BLaER1 treated with 17β-estradiol and CSF1 and Interleukin-3, amounts not matched to agents 10 nM and 100 nM (cell line): ENCODE results near the gene E2F1.

Source experiments
- H3K27ac ChIP-seq, 11 experiments: shearing (Covaris generic); formaldehyde crosslinking; 2 replicates each; pipeline ENCODE4 v1.8.1; 2022
- H3K27me3 ChIP-seq, 11 experiments: shearing (Covaris generic); formaldehyde crosslinking; 2 replicates each; pipeline ENCODE4 v1.8.1; 2022
- H3K36me3 ChIP-seq, 11 experiments: shearing (Covaris generic); formaldehyde crosslinking; 2 replicates each; pipeline ENCODE4 v1.8.1; 2022
- H3K4me1 ChIP-seq, 10 experiments: shearing (Covaris generic); formaldehyde crosslinking; 2 replicates each; pipeline ENCODE4 v1.8.1; 2022
- H3K4me2 ChIP-seq, 11 experiments: shearing (Covaris generic); formaldehyde crosslinking; 2 replicates each; pipeline ENCODE4 v1.8.1; 2022
- H3K4me3 ChIP-seq, 10 experiments: shearing (Covaris generic); formaldehyde crosslinking; 2 replicates each; pipeline ENCODE4 v1.8.1; 2022
- H3K9ac ChIP-seq, 11 experiments: shearing (Covaris generic); formaldehyde crosslinking; 2 replicates each; pipeline ENCODE4 v1.8.1; 2022
- H3K9me3 ChIP-seq, 11 experiments: shearing (Covaris generic); formaldehyde crosslinking; replicated peaks in 1 of 11; 2 replicates each; pipeline ENCODE4 v1.8.1; 2022
- H4K20me1 ChIP-seq, 11 experiments: shearing (Covaris generic); formaldehyde crosslinking; 2 replicates each; pipeline ENCODE4 v1.8.1; 2022
- Cebpa-rat ChIP-seq, 11 experiments: shearing (Covaris generic); IDR thresholded peaks; 2 replicates each; pipeline ENCODE4 v1.8.1; 2022

E2F1 gene

DNA sequence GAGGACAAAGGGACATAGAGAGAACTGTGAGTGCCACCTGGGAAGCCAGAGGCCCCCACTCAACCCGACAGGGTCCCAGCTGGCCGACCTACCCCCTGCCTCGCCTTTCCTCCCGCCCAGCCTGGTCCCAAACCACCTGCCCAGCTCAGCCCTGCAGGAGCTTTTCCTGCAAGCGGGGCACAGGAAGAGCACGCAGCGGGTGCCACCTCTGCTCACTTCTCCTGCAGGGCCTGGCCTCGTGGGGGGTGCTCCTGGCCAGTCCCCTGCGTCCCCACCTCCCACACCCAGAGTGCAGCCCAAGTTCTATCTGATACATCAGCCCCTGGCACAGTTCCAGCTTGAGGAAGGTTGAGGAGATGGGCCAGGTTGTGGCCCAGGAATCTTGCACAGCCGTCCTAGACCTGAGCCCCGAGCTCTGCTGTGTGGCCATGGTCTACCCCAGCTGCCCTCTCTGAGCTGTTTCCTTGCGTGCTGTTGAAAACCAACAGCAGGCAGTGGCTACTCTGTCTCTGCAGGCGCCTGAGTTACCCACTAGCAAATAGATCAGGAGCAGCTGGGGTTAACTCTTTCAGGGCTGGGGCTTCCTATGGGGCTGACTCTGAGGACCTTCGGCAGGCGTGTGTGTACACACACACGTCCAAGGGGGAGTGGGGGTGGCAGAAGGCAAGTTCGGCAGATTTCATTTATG, 13.6 kb downstream of the E2F1 start:
- Histone ChIP-seq H3K4me2 (peak overlapping the region; percentile 88 to 99 (median 96)), H3K27me3 (no peaks in the 10 kb centered on the region), H3K4me3 (peak overlapping the region; percentile 58 to 77 (median 66); a peak in 16 of 20 replicates), H3K9me3 (no peaks in the 10 kb centered on the region), H3K27ac (peak overlapping the region in 5 of 11 experiments; percentile 49 to 78 (median 66); a peak in 5 of 22 replicates), H4K20me1 (peaks cover 0 to 75% (median 39%) of the 10 kb centered on the region in 11 experiments; a peak in 17 of 22 replicates), H3K9ac (peak overlapping the region; percentile 72 to 83 (median 80); a peak in 19 of 22 replicates), H3K36me3 (peaks cover 0 to 31% (median 19%) of the 10 kb centered on the region in 11 experiments; a peak in 17 of 22 replicates), H3K4me1 (peaks cover 63 to 80% (median 72%) of the 10 kb centered on the region in 10 experiments)
- no peak for TF ChIP-seq Cebpa-rat (IDR thresholded peaks at IDR 0.05)

- Histone ChIP-seq H3K27me3 (no peaks in the 10 kb centered on the region), H3K36me3 (peaks cover 0 to 23% (median 11%) of the 10 kb centered on the region in 11 experiments; a peak in 16 of 22 replicates), H3K9me3 (no peaks in the 10 kb centered on the region), H3K27ac (no peak overlapping the region), H3K4me3 (peak overlapping the region in 4 of 10 experiments; percentile 58 to 70 (median 67); a peak in 1 of 20 replicates), H4K20me1 (peaks cover 0 to 69% (median 33%) of the 10 kb centered on the region in 11 experiments; a peak in 17 of 22 replicates), H3K4me1 (peaks cover 70 to 88% (median 80%) of the 10 kb centered on the region in 10 experiments), H3K9ac (peak overlapping the region in 7 of 11 experiments; percentile 25 to 83 (median 81); a peak in 5 of 22 replicates), H3K4me2 (peak overlapping the region; percentile 88 to 99 (median 96))
- TF ChIP-seq Cebpa-rat (IDR thresholded peaks at IDR 0.05), result no peak
These were observed 14.5 kb downstream of the E2F1 start for GRCh38 chr20:33671573-33672288.

DNA sequence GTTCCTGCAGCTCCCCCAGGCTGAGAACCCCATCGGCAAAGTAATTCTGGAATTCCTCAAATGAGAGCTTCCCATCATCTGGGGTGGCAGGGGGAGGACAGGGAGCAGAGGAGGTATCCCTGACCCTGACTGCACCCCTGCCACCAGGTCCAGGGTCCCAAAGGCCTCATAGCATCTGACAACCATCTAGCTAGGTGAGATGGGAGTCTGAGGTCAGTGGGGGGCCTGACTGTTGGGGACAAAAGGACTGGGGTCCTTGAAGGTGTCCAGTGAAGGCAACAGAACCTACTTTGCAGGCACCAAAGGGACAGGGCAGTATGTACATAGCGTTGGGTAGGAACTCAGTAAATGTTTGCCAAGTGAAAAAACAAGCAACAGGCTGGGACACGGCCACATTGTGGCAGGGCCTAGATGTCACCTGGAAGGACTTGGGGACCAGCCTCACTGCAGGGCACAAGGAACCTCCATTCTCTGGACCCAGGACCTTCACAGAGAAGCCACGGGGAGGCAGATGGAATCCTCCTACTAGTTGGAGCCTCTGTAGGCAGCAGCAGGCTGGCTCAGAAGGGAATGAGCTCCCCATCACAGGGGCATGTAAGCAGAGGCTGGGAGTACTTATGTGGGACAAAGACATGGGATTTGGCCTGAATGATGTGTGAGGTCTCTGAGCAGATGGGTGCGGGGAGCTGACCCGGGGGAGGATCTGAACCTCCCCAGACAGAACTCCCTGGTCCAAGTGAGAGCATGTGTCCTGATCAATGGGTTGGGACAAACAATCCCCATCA, 15.3 kb downstream of the E2F1 start:
- no peak overlapping the region for H3K4me3 ChIP-seq
- H3K36me3 ChIP-seq, result peaks cover 0 to 15% (median 3%) of the 10 kb centered on the region in 11 experiments; a peak in 12 of 22 replicates
- H4K20me1 ChIP-seq, result peaks cover 0 to 61% (median 26%) of the 10 kb centered on the region in 11 experiments; a peak in 17 of 22 replicates
- H3K27me3 ChIP-seq, result no peaks in the 10 kb centered on the region
- TF ChIP-seq Cebpa-rat (IDR thresholded peaks at IDR 0.05), result no peak
- no peak overlapping the region for H3K27ac ChIP-seq
- peak overlapping the region in 6 of 11 experiments; percentile 5 to 46 (median 20); a peak in 6 of 22 replicates for H3K9ac ChIP-seq
- H3K4me1 ChIP-seq, result peaks cover 76 to 90% (median 86%) of the 10 kb centered on the region in 10 experiments
- peak overlapping the region; percentile 49 to 99 (median 96) for H3K4me2 ChIP-seq
- no peaks in the 10 kb centered on the region for H3K9me3 ChIP-seq

DNA sequence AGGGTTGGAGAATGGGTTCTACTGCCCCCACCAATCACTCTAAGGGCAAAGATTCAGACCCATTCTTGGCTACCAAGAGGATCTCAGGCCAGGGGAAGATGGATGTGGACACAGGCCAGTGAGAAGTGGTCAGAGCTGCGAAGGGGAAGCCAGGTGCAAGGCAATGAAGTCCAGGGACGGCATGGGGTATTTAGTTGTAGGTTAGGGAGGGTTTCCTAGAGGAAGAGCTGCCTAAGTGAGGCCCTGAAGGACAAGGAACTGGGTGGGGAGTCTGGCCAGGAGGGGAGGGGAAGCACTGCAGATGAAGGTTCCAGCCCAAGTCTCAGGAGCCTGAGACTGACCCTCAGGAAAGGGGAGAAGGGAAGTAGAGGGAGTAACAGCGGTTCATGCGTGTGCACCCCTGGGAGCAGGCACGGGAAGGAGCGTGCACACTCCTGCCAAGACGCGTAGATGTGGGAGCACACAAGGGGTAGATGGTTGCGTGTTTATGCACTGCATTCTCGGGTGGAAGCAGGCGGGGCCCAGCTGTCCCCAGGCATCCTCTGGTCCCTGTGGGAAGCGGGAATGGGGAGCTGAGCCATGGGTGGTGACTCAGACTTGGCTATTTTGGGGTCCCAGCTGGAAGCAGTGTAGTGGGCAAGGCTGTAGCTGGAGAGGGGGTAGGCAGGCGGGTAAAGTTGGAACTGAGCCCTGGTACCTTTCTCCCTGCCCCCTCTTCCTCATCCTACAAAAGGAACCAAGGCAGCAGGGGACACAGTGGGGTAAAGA, 16.1 kb downstream of the E2F1 start:
- H3K4me3 ChIP-seq, result no peak overlapping the region
- H3K36me3 ChIP-seq, result peaks cover 0 to 15% (median 0%) of the 10 kb centered on the region in 11 experiments; a peak in 5 of 22 replicates
- no peak overlapping the region for H3K27ac ChIP-seq
- TF ChIP-seq Cebpa-rat (IDR thresholded peaks at IDR 0.05), result no peak
- H3K9me3 ChIP-seq, result no peaks in the 10 kb centered on the region
- H3K27me3 ChIP-seq, result no peaks in the 10 kb centered on the region
- peaks cover 80 to 94% (median 90%) of the 10 kb centered on the region in 10 experiments for H3K4me1 ChIP-seq
- peak overlapping the region; percentile 49 to 99 (median 96) for H3K4me2 ChIP-seq
- H3K9ac ChIP-seq, result peak overlapping the region in 6 of 11 experiments; percentile 5 to 46 (median 24); a peak in 11 of 22 replicates
- peaks cover 0 to 52% (median 18%) of the 10 kb centered on the region in 11 experiments; a peak in 14 of 22 replicates for H4K20me1 ChIP-seq

DNA sequence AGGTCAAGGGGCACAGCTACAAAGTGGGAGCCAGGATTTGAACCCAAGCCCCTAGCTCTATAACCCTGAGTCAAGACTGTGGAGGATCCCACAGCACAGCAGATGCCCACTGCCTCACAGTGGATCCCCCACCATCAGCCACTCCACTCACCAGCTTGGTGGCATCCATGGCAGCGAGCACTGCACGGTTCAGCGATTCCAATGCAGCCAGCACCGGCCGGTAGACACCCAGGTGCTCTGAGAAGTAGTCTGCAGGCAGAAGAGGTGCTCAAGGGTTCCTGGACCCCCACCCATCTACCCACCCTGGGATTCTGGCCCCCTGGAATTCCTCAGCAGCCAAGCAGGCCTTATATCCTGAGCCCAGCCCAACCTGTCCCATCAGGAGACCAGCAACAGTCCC, 17.0 kb downstream of the E2F1 start:
- Histone ChIP-seq H3K4me1 (peaks cover 82 to 96% (median 92%) of the 10 kb centered on the region in 10 experiments), H3K27ac (no peak overlapping the region), H3K27me3 (no peaks in the 10 kb centered on the region), H3K9me3 (no peaks in the 10 kb centered on the region), H3K4me3 (no peak overlapping the region), H3K36me3 (peaks cover 0 to 15% (median 0%) of the 10 kb centered on the region in 11 experiments; a peak in 5 of 22 replicates), H3K9ac (no peak overlapping the region; a peak in 1 of 22 replicates), H3K4me2 (peak overlapping the region in 8 of 11 experiments; percentile 89 to 99 (median 97); a peak in 16 of 22 replicates), H4K20me1 (peaks cover 0 to 51% (median 14%) of the 10 kb centered on the region in 11 experiments; a peak in 12 of 22 replicates)
- TF ChIP-seq Cebpa-rat (IDR thresholded peaks at IDR 0.05), result no peak

GRCh38 chr20:33668466-33669155, 17.6 kb downstream of the E2F1 start:
- H3K4me1 ChIP-seq, result peaks cover 83 to 97% (median 95%) of the 10 kb centered on the region in 10 experiments
- H3K4me2 ChIP-seq, result peak overlapping the region; percentile 89 to 99 (median 97)
- H3K4me3 ChIP-seq, result peak overlapping the region in 6 of 10 experiments; percentile 60 to 67 (median 63); a peak in 7 of 20 replicates
- H3K9ac ChIP-seq, result peak overlapping the region in 6 of 11 experiments; percentile 72 to 82 (median 78); a peak in 9 of 22 replicates
- H3K27me3 ChIP-seq, result no peaks in the 10 kb centered on the region
- peaks cover 0 to 15% (median 0%) of the 10 kb centered on the region in 11 experiments; a peak in 5 of 22 replicates for H3K36me3 ChIP-seq
- no peak overlapping the region for H3K27ac ChIP-seq
- TF ChIP-seq Cebpa-rat (IDR thresholded peaks at IDR 0.05), result no peak
- no peaks in the 10 kb centered on the region for H3K9me3 ChIP-seq
- peaks cover 0 to 51% (median 14%) of the 10 kb centered on the region in 11 experiments; a peak in 12 of 22 replicates for H4K20me1 ChIP-seq
